ENCODE results near the gene PLA1A.

Gene PLA1A

GRCh38 chr3:119636891-119637611, 39.4 kb downstream of the PLA1A start:
- DNase-seq (ENCODE audit: low read depth in 2 of 2): no peak

- DNase-seq (ENCODE audit: low read depth in 2 of 2): no peak
These were observed 40.2 kb downstream of the PLA1A start for GRCh38 chr3:119637679-119638477.

GRCh38 chr3:119639494-119640350, 42.0 kb downstream of the PLA1A start:
- DNase-seq (ENCODE audit: low read depth in 2 of 2): no peak

- DNase-seq (ENCODE audit: low read depth in 2 of 2): no peak
These were observed 43.7 kb downstream of the PLA1A start for GRCh38 chr3:119641416-119641815.

- DNase-seq (ENCODE audit: low read depth in 2 of 2): no peak
These were observed 45.2 kb downstream of the PLA1A start for GRCh38 chr3:119642746-119643473.

GRCh38 chr3:119643528-119643927, 45.8 kb downstream of the PLA1A start:
- no peak for DNase-seq (ENCODE audit: low read depth in 2 of 2)

GRCh38 chr3:119644481-119644880, 46.8 kb downstream of the PLA1A start:
- no peak for DNase-seq (ENCODE audit: low read depth in 2 of 2)

GRCh38 chr3:119645813-119646212, 48.1 kb downstream of the PLA1A start:
- no peak for DNase-seq (ENCODE audit: low read depth in 2 of 2)

GRCh38 chr3:119647171-119647570, 49.5 kb downstream of the PLA1A start:
- no peak for DNase-seq (ENCODE audit: low read depth in 2 of 2)

GRCh38 chr3:119647843-119648575, 50.3 kb downstream of the PLA1A start:
- no peak for DNase-seq (ENCODE audit: low read depth in 2 of 2)

- no peak for DNase-seq (ENCODE audit: low read depth in 2 of 2)
These were observed 52.1 kb downstream of the PLA1A start for GRCh38 chr3:119649761-119650160.

- no peak for DNase-seq (ENCODE audit: low read depth in 2 of 2)
These were observed 54.8 kb downstream of the PLA1A start for GRCh38 chr3:119652306-119653033.

- no peak for DNase-seq (ENCODE audit: low read depth in 2 of 2)
These were observed 56.2 kb downstream of the PLA1A start for GRCh38 chr3:119653876-119654275.

- no peak for DNase-seq (ENCODE audit: low read depth in 2 of 2)
These were observed 60.4 kb downstream of the PLA1A start for GRCh38 chr3:119657887-119658702.

GRCh38 chr3:119658994-119659393, 61.3 kb downstream of the PLA1A start:
- no peak for DNase-seq (ENCODE audit: low read depth in 2 of 2)

- DNase-seq (ENCODE audit: low read depth in 2 of 2): no peak
These were observed 62.1 kb downstream of the PLA1A start for GRCh38 chr3:119659606-119660291.

GRCh38 chr3:119660474-119661440, 63.1 kb downstream of the PLA1A start, which contains the start of gene POPDC2:
Gene POPDC2, minus strand, starts transcription at chr3:119660589. Its CDS starts 166 bp downstream, at chr3:119660423.
- no peak for DNase-seq (ENCODE audit: low read depth in 2 of 2)
